OCI-LY7 (cell line): ENCODE data around the gene SSBP2. TPM values are rescaled to one million over a fixed set of nuclear protein-coding genes. Genes with fewer than 3 reads are reported as not detected.

Source experiments
- BruUV-seq: library from RNA; stranded (reverse); fragments of 400-500 nt; replicated peaks from 2 replicates; lab custom pipeline; 2021; lab: Mats Ljungman, UMichigan
- CTCF ChIA-PET: fragments of 300-600 bp; sonication (Branson Sonifier 250); formaldehyde crosslinking; loops from one replicate; lab custom pipeline; 2022; ENCODE audit warnings: antibody characterized with exemption; ENCODE audit not compliant: unreplicated experiment; lab: Charles Lee
- POLR2A ChIA-PET: fragments of 300-600 bp; sonication (Branson Sonifier 250); formaldehyde crosslinking; loops from one replicate; lab custom pipeline; 2022; ENCODE audit warnings: antibody characterized with exemption; lab: Charles Lee
- DNase-seq: peaks from one replicate; pipeline ENCODE4 v3.0.0-alpha.2; 2015; ENCODE audit warnings: low spot score
- H2AFZ ChIP-seq: fragments of 200-600 bp; sonication (generic), shearing (Covaris generic); 2 replicates; pipeline ENCODE4 v1.6.1; 2014; ENCODE audit warnings: mild to moderate bottlenecking, antibody characterized with exemption, low read length, moderate library complexity
- H3K27ac ChIP-seq: fragments of 200-600 bp; sonication (generic); 2 replicates; pipeline ENCODE4 v1.5.1; 2014; ENCODE audit warnings: mixed run types, low read depth, mild to moderate bottlenecking, moderate library complexity, low read length, inconsistent platforms; ENCODE audit not compliant: poor library complexity, severe bottlenecking
- H3K36me3 ChIP-seq: fragments of 200-600 bp; sonication (generic); 2 replicates; pipeline ENCODE4 v1.6.1; 2014; ENCODE audit warnings: mild to moderate bottlenecking, antibody characterized with exemption, low read length, moderate library complexity, mixed read lengths; ENCODE audit not compliant: insufficient read depth
- H3K4me1 ChIP-seq: fragments of 200-600 bp; sonication (generic); 2 replicates; pipeline ENCODE4 v1.5.1; 2014; ENCODE audit warnings: mild to moderate bottlenecking, low read length; ENCODE audit not compliant: insufficient read depth, poor library complexity, severe bottlenecking
- H3K4me2 ChIP-seq: fragments of 200-600 bp; sonication (generic); 2 replicates; pipeline ENCODE4 v1.6.1; 2014; ENCODE audit warnings: mild to moderate bottlenecking, low read length
- H3K4me3 ChIP-seq: fragments of 200-600 bp; sonication (generic); 2 replicates; pipeline ENCODE4 v1.5.1; 2014; ENCODE audit warnings: mild to moderate bottlenecking, low read depth, low read length; ENCODE audit not compliant: poor library complexity, severe bottlenecking
- H3K79me2 ChIP-seq: fragments of 200-600 bp; sonication (generic); 2 replicates; pipeline ENCODE4 v1.6.1; 2016; ENCODE audit warnings: low read depth, mild to moderate bottlenecking, low read length, moderate library complexity, mixed read lengths; ENCODE audit not compliant: insufficient read depth
- H3K9me2 ChIP-seq: fragments of 200-600 bp; sonication (generic); 2 replicates; pipeline ENCODE4 v1.6.1; 2016; ENCODE audit warnings: mild to moderate bottlenecking, low read length, mixed read lengths; ENCODE audit not compliant: insufficient read depth
- H3K9me3 ChIP-seq: fragments of 200-600 bp; sonication (generic); 2 replicates; pipeline ENCODE4 v1.6.1; 2014; ENCODE audit warnings: mild to moderate bottlenecking, mixed run types, low read length, mixed read lengths
- H4K20me1 ChIP-seq: fragments of 200-600 bp; sonication (generic); 2 replicates; pipeline ENCODE4 v1.6.1; 2014; ENCODE audit warnings: mild to moderate bottlenecking, antibody characterized with exemption, low read length, moderate library complexity, mixed read lengths; ENCODE audit not compliant: insufficient read depth
- EZH2phosphoT487 ChIP-seq: fragments of 200-600 bp; sonication (generic); IDR thresholded peaks from 2 replicates; pipeline ENCODE4 v1.6.1; 2018; ENCODE audit warnings: low read depth, borderline replicate concordance, mild to moderate bottlenecking, mixed run types, antibody characterized with exemption, low read length, moderate library complexity, mixed read lengths
- intact Hi-C: fragments of 100-400 bp; cut with micrococcal nuclease; formaldehyde crosslinking; loops from one replicate; pipeline ENCODE4 v1.10.0; 2022; ENCODE audit not compliant: unreplicated experiment
- total RNA-seq, 2 experiments: library from RNA; depleted of rRNA in 1 of 2; stranded (reverse); fragments of >200 nt in 1 of 2; shearing (Covaris generic) in 1 of 2; gene quantifications; 2 replicates each; pipeline ENCODE4 v1.2.3, GENCODE V29; 2014 to 2022
- TF ChIP-seq, protein P1 (sequence below): fragments of 200-600 bp; sonication (generic); conservative IDR thresholded peaks from 2 replicates; pipeline ENCODE4 v1.5.1; 2014; ENCODE audit warnings: mild to moderate bottlenecking, antibody characterized with exemption, low read length, moderate library complexity, mixed read lengths

The SSBP2 gene
- total RNA-seq, 2 experiments from 2014 or later = 140 to 172 TPM

DNA sequence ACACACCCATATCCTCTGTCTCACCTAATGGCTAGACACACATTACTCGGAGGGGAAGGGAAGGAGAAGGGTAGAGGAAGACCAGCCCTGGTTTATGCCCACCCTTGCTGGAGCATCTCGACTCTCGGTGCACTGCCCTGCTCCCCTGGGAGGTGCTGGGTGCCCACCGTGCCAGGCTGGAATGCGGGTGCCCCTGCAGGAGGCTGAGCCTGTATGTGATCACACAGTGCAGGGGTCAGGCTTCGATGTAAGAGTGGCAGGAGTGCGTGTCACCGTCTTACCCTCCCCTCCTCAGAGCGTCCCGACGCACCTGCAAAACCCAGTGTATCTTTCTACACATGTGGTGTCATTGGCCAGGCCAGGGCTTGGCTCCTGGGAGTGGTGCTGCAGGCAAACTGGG lies 349.6 kb downstream of the SSBP2 start:
- Histone ChIP-seq H3K4me3 (no peak overlapping the region), H4K20me1 (no peaks in the 10 kb centered on the region), H3K79me2 (no peaks in the 10 kb centered on the region), H3K9me2 (no peaks in the 10 kb centered on the region), H3K36me3 (no peaks in the 10 kb centered on the region), H3K4me2 (no peak overlapping the region), H3K4me1 (no peaks in the 10 kb centered on the region), H2AFZ (no peak overlapping the region), H3K9me3 (no peaks in the 10 kb centered on the region), H3K27ac (no peak overlapping the region)
- DNase-seq = no peak
- CTCF ChIA-PET = no interaction called here
- TF ChIP-seq EZH2phosphoT487 = no peak
- TF ChIP-seq, protein P1, sequence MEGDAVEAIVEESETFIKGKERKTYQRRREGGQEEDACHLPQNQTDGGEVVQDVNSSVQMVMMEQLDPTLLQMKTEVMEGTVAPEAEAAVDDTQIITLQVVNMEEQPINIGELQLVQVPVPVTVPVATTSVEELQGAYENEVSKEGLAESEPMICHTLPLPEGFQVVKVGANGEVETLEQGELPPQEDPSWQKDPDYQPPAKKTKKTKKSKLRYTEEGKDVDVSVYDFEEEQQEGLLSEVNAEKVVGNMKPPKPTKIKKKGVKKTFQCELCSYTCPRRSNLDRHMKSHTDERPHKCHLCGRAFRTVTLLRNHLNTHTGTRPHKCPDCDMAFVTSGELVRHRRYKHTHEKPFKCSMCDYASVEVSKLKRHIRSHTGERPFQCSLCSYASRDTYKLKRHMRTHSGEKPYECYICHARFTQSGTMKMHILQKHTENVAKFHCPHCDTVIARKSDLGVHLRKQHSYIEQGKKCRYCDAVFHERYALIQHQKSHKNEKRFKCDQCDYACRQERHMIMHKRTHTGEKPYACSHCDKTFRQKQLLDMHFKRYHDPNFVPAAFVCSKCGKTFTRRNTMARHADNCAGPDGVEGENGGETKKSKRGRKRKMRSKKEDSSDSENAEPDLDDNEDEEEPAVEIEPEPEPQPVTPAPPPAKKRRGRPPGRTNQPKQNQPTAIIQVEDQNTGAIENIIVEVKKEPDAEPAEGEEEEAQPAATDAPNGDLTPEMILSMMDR = no peak
- intact Hi-C loops = no loop called here
- POLR2A ChIA-PET = interaction anchor here (0.7 kb wide), 2 partner anchors 16 to 70 kb away, joined by 3 to 4 read pairs; no protein-coding TSS in a partner anchor
- BruUV-seq = no TSS peak

DNA sequence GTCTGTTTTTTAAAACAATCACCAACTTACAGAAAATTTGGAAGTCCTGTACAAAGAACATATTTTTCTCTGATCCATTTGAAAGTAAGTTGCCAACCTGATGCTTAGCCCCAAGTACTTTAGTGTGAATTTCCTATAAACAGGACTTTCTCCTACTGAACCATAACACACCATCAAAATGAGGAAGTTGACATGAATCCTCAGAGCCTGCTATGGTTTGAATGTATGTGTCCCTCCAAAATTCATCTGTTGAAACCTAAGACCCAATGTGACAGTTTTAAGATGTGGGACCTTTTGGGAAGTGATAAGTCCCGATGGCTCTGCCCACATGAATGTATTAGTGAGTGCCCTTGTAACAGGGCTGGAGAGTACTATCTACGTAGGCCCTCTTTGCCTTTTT lies 350.5 kb downstream of the SSBP2 start:
- peak; percentile 25 for DNase-seq
- CTCF ChIA-PET = no interaction called here
- POLR2A ChIA-PET = interaction anchor here (0.7 to 0.9 kb wide), 4 partner anchors 12 to 334 kb away, joined by 3 to 4 read pairs (median 3); no protein-coding TSS in a partner anchor
- no peak overlapping the region for H3K27ac ChIP-seq
- no TSS peak for BruUV-seq
- H2AFZ ChIP-seq = no peak overlapping the region
- H3K79me2 ChIP-seq = no peaks in the 10 kb centered on the region
- no peaks in the 10 kb centered on the region for H3K4me1 ChIP-seq
- no peaks in the 10 kb centered on the region for H3K9me2 ChIP-seq
- H3K4me3 ChIP-seq = no peak overlapping the region
- H3K9me3 ChIP-seq = no peaks in the 10 kb centered on the region
- no peak overlapping the region for H3K4me2 ChIP-seq
- TF ChIP-seq EZH2phosphoT487 = no peak
- TF ChIP-seq, protein P1 = no peak
- no peaks in the 10 kb centered on the region for H3K36me3 ChIP-seq
- intact Hi-C loops = no loop called here
- no peaks in the 10 kb centered on the region for H4K20me1 ChIP-seq

DNA sequence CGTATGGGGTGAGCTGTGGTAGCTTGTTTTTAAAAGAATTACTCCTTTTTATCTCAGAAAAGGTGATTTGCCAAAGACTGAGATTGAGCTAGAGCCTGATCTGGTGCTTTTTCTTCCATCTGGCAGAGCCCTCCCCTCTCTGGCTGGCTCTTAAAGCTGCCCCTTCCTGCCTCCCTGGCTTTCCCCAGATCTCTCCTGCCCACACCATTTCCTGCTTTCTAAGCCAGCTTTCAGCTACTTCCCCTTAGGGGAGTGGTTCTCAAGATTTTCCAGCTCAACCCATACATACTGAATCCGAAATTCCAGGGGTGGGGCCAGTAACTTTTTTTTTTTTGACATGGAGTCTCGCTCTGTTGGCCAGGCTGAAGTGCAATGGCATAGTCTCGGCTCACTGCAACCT lies 352.2 kb downstream of the SSBP2 start:
- TF ChIP-seq, protein P1 = no peak
- no peak for TF ChIP-seq EZH2phosphoT487
- POLR2A ChIA-PET = interaction anchor here (0.5 kb wide), 1 partner anchor 150 kb away, joined by 6 read pairs; no protein-coding TSS in a partner anchor
- BruUV-seq = no TSS peak

More for the DNA sequence above, 352.2 kb downstream of the SSBP2 start:
- Histone ChIP-seq H3K4me1 (no peaks in the 10 kb centered on the region), H3K36me3 (no peaks in the 10 kb centered on the region), H3K79me2 (no peaks in the 10 kb centered on the region), H4K20me1 (no peaks in the 10 kb centered on the region), H3K9me2 (no peaks in the 10 kb centered on the region), H2AFZ (no peak overlapping the region), H3K4me2 (no peak overlapping the region), H3K4me3 (no peak overlapping the region), H3K9me3 (no peaks in the 10 kb centered on the region), H3K27ac (no peak overlapping the region)
- no peak for DNase-seq
- CTCF ChIA-PET = no interaction called here
- intact Hi-C loops = no loop called here
